ENCODE measurements around the gene COPA.

COPA gene

GRCh38 chr1:160366731-160367515 lies 23.9 kb upstream of the COPA start, which contains the start of gene NHLH1:
Gene NHLH1 (plus strand): TSS chr1:160367071. CDS start chr1:160370732, 3,661 bp downstream.
- no peak within 1 kb of the TSS for H3K27ac ChIP-seq
- TF ChIP-seq, protein P1, sequence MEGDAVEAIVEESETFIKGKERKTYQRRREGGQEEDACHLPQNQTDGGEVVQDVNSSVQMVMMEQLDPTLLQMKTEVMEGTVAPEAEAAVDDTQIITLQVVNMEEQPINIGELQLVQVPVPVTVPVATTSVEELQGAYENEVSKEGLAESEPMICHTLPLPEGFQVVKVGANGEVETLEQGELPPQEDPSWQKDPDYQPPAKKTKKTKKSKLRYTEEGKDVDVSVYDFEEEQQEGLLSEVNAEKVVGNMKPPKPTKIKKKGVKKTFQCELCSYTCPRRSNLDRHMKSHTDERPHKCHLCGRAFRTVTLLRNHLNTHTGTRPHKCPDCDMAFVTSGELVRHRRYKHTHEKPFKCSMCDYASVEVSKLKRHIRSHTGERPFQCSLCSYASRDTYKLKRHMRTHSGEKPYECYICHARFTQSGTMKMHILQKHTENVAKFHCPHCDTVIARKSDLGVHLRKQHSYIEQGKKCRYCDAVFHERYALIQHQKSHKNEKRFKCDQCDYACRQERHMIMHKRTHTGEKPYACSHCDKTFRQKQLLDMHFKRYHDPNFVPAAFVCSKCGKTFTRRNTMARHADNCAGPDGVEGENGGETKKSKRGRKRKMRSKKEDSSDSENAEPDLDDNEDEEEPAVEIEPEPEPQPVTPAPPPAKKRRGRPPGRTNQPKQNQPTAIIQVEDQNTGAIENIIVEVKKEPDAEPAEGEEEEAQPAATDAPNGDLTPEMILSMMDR (conservative IDR thresholded peaks at IDR 0.05), result no peak

GRCh38 chr1:160365325-160365724 lies 22.3 kb upstream of the COPA start:
- TF ChIP-seq, protein P1 (conservative IDR thresholded peaks at IDR 0.05), result no peak
- no peak overlapping the region for H3K27ac ChIP-seq

DNA sequence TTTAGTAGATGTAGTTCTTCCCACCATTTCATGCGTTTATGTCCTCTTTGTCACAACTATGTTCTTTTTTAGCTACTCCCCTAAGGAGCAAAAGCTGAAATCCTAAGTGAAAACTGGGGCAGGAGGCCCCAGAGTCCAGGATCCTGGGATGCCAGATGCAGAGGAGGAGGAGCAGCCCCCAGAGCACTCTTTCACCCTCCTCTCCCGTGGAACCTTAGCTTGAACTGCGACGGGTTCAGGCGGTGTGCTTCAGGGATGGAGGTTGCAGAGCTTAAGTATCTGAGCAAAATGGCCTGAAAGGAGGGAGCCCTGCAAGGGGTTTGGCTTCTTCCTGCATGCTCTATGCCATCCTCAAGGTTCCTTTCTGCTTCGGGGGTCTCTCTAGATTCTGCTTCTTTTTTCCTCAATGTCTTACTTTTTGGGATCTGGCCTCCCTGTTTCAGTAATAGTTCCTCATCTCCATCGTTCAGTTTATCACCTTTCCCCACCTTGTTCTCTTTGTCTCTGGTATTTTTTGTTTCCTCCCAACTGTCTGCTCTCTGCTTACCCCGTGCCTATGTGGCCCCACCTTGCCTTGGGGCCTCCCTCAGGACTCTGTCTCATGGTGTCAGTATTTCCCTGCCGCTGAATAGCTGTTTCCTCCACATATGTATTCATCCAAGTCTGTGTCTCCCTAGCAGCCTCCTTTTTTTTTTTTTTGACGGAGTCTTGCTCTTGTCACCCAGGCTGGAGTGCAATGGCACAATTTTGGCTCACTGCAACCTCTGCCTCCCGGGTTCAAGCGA lies 21.1 kb upstream of the COPA start:
- TF ChIP-seq, protein P1 (conservative IDR thresholded peaks at IDR 0.05), result no peak

GRCh38 chr1:160363010-160363409 lies 20.0 kb upstream of the COPA start:
- no peak overlapping the region for H3K27ac ChIP-seq
- TF ChIP-seq, protein P1 (conservative IDR thresholded peaks at IDR 0.05), result no peak

More for the DNA sequence above, 21.1 kb upstream of the COPA start:
- H3K27ac ChIP-seq, result no peak overlapping the region

GRCh38 chr1:160362168-160362957 lies 19.3 kb upstream of the COPA start:
- TF ChIP-seq, protein P1 (conservative IDR thresholded peaks at IDR 0.05), result no peak

GRCh38 chr1:160361814-160362167 lies 18.7 kb upstream of the COPA start:
- no peak overlapping the region for H3K27ac ChIP-seq
- TF ChIP-seq, protein P1 (conservative IDR thresholded peaks at IDR 0.05), result no peak

More at GRCh38 chr1:160362168-160362957, 19.3 kb upstream of the COPA start:
- H3K27ac ChIP-seq, result no peak overlapping the region

DNA sequence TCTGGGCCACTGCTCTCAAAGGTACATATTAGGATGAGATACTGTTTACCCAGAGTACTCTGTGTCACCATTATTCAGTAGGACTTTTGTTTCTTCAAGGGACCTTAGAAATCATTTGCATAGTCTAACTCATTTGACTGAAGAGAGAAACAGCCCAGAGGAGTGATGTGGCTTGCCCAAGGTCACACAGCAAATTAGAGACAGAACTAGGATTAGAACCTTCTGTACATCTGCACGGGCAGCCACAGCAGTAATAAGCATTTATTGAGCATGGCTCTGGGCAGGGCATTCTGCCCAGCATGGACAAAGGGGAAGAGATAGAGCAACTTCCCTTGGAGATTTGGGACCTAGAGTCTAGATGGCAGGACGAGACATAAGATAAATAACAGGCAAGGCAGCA lies 18.1 kb upstream of the COPA start:
- no peak overlapping the region for H3K27ac ChIP-seq

More for the DNA sequence above, 18.1 kb upstream of the COPA start:
- TF ChIP-seq, protein P1 (conservative IDR thresholded peaks at IDR 0.05), result no peak

Data from VCaP (cell line).